ENCODE measurements around the gene IQGAP2. TPM values are rescaled to one million over a fixed set of nuclear protein-coding genes. Genes with fewer than 3 reads are reported as not detected.

Gene IQGAP2
- total RNA-seq, 1 donor, result 1.2 TPM

- TF ChIP-seq CTCF (IDR thresholded peaks at IDR 0.05; ENCODE audit: insufficient read depth, low read length), result no peak
- no peak overlapping the region for H3K4me3 ChIP-seq (ENCODE audit: low read depth, low read length)
- no peak for DNase-seq (ENCODE audit: low read depth)
Observed at GRCh38 chr5:76477571-76477970, 74.5 kb downstream of the IQGAP2 start.

- no peak overlapping the region for H3K4me3 ChIP-seq (ENCODE audit: low read depth, low read length)
- no peak for TF ChIP-seq CTCF (IDR thresholded peaks at IDR 0.05; ENCODE audit: insufficient read depth, low read length)
- DNase-seq (ENCODE audit: low read depth), result no peak
Observed at GRCh38 chr5:76479281-76479680, 76.2 kb downstream of the IQGAP2 start.

GRCh38 chr5:76479973-76480667, 77.0 kb downstream of the IQGAP2 start:
- TF ChIP-seq CTCF (IDR thresholded peaks at IDR 0.05; ENCODE audit: insufficient read depth, low read length), result no peak
- no peak overlapping the region for H3K4me3 ChIP-seq (ENCODE audit: low read depth, low read length)
- DNase-seq (ENCODE audit: low read depth), result no peak

- no peak overlapping the region for H3K4me3 ChIP-seq (ENCODE audit: low read depth, low read length)
- DNase-seq (ENCODE audit: low read depth), result no peak
- no peak for TF ChIP-seq CTCF (IDR thresholded peaks at IDR 0.05; ENCODE audit: insufficient read depth, low read length)
Observed at GRCh38 chr5:76482984-76483383, 79.9 kb downstream of the IQGAP2 start.

- no peak overlapping the region for H3K4me3 ChIP-seq (ENCODE audit: low read depth, low read length)
- TF ChIP-seq CTCF (IDR thresholded peaks at IDR 0.05; ENCODE audit: insufficient read depth, low read length), result no peak
- no peak for DNase-seq (ENCODE audit: low read depth)
Observed at GRCh38 chr5:76483433-76483832, 80.3 kb downstream of the IQGAP2 start.

- no peak overlapping the region for H3K4me3 ChIP-seq (ENCODE audit: low read depth, low read length)
- DNase-seq (ENCODE audit: low read depth), result no peak
- no peak for TF ChIP-seq CTCF (IDR thresholded peaks at IDR 0.05; ENCODE audit: insufficient read depth, low read length)
Observed at GRCh38 chr5:76483881-76484280, 80.8 kb downstream of the IQGAP2 start.

GRCh38 chr5:76485511-76485910, 82.4 kb downstream of the IQGAP2 start:
- no peak overlapping the region for H3K4me3 ChIP-seq (ENCODE audit: low read depth, low read length)
- TF ChIP-seq CTCF (IDR thresholded peaks at IDR 0.05; ENCODE audit: insufficient read depth, low read length), result no peak
- no peak for DNase-seq (ENCODE audit: low read depth)

Data from fibroblast of the aortic adventitia (primary cell).